Measurements from ENCODE around the gene GCN1. TPM values are rescaled to one million over a fixed set of nuclear protein-coding genes. Genes with fewer than 3 reads are reported as not detected.

The GCN1 gene, protein sequence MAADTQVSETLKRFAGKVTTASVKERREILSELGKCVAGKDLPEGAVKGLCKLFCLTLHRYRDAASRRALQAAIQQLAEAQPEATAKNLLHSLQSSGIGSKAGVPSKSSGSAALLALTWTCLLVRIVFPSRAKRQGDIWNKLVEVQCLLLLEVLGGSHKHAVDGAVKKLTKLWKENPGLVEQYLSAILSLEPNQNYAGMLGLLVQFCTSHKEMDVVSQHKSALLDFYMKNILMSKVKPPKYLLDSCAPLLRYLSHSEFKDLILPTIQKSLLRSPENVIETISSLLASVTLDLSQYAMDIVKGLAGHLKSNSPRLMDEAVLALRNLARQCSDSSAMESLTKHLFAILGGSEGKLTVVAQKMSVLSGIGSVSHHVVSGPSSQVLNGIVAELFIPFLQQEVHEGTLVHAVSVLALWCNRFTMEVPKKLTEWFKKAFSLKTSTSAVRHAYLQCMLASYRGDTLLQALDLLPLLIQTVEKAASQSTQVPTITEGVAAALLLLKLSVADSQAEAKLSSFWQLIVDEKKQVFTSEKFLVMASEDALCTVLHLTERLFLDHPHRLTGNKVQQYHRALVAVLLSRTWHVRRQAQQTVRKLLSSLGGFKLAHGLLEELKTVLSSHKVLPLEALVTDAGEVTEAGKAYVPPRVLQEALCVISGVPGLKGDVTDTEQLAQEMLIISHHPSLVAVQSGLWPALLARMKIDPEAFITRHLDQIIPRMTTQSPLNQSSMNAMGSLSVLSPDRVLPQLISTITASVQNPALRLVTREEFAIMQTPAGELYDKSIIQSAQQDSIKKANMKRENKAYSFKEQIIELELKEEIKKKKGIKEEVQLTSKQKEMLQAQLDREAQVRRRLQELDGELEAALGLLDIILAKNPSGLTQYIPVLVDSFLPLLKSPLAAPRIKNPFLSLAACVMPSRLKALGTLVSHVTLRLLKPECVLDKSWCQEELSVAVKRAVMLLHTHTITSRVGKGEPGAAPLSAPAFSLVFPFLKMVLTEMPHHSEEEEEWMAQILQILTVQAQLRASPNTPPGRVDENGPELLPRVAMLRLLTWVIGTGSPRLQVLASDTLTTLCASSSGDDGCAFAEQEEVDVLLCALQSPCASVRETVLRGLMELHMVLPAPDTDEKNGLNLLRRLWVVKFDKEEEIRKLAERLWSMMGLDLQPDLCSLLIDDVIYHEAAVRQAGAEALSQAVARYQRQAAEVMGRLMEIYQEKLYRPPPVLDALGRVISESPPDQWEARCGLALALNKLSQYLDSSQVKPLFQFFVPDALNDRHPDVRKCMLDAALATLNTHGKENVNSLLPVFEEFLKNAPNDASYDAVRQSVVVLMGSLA (N-terminal part only)
- 59.2 and 76.0 TPM in 2 replicates for total RNA-seq
- 27.0 and 37.0 TPM in 2 replicates for polyA plus RNA-seq

DNA sequence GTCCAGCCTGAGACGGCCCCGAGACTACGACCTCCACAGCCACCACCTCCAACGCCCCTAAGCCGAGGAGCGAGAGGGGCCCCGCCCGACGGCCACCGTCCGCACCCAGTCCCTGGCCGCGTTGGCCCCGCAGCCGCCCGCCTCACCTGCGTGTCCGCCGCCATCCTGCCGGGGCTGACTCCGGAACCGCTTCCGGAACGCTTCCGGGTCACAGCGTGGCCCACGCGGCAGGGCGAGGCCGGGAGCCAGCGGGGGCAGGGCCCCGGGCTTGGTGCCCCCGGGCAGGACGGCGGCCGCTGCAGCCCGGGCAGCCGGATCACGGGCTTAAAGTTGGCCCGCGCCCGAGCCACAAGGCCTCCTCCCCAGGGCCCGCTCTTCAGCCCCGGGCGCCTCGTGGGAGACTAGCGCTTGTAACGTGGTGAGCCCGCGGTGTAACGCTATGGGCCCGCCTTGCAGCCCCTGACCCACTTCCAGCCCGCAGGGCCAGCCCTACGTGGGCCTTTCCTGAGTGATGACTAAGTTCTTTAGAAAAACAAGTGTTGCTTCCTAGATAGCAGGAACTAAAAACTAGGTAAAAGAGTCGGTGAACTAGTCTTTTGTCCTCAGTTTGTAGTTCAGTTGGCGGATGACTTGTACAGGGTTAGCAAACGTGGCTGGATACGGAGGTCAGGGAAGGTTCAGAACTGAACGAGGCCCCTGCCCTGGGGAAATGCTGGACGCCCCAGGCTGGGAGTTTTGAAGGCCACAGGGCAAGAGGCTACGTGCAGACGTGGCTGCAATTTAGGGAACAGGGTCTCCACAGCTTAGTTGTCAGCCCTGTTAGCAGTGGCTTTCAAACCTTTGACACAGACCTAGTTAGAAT lies at the start of gene GCN1:
Gene GCN1 (minus strand): TSS at position 182 of the 862 bp plus-strand sequence. CDS start 18 bp downstream, at position 164.
- H3K9me3 ChIP-seq (ENCODE audit: low read depth): no peaks in the 10 kb centered on the region
- TF ChIP-seq, protein P1, sequence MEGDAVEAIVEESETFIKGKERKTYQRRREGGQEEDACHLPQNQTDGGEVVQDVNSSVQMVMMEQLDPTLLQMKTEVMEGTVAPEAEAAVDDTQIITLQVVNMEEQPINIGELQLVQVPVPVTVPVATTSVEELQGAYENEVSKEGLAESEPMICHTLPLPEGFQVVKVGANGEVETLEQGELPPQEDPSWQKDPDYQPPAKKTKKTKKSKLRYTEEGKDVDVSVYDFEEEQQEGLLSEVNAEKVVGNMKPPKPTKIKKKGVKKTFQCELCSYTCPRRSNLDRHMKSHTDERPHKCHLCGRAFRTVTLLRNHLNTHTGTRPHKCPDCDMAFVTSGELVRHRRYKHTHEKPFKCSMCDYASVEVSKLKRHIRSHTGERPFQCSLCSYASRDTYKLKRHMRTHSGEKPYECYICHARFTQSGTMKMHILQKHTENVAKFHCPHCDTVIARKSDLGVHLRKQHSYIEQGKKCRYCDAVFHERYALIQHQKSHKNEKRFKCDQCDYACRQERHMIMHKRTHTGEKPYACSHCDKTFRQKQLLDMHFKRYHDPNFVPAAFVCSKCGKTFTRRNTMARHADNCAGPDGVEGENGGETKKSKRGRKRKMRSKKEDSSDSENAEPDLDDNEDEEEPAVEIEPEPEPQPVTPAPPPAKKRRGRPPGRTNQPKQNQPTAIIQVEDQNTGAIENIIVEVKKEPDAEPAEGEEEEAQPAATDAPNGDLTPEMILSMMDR (IDR thresholded peaks at IDR 0.05; ENCODE audit: low read depth, low read length): no peak
- peak within 1 kb of the TSS; percentile 85 for H3K4me3 ChIP-seq
- peak; percentile 83 to 87 for DNase-seq (ENCODE audit: low read depth in 1 of 2, low spot score in 1 of 2)
- peak within 1 kb of the TSS; percentile 77 for H3K27ac ChIP-seq
- H3K4me1 ChIP-seq (ENCODE audit: low read depth): peaks cover 20% of the 10 kb centered on the region
- no peaks in the 10 kb centered on the region for H3K27me3 ChIP-seq
- peaks cover 27% of the 10 kb centered on the region for H3K36me3 ChIP-seq

DNA sequence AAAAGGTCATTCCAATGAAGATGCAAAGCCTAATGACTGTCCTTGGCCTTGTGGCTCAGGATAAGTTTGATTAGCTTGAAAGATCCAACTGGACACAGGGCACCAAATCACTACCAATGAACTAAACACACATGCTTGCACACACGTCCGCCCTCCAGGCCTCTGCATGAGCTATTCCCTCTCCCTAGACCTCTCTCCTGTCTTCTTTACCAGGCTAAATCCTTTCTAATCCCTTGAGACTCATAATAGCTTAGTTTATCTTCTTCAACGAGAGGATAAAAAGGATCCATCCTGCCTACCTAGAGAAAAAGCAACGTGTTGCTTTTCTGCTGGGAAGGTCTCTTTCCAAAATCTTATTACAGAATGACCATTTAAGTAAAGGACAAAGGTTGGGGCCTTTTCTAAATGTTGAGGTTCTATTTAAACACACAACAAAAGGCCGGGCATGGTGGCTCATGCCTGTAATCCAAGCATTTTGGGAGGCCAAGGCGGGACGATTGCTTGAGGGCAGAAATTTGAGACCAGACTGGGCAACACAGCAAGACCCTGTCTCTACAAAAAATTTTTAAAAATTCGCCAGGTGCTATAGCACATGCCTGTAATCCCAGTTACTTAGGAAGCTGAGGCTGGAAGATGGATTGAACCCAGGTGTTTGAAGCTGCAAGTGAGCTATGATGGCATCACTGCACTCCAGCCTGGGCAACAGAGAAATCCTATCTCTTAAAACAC lies 48.6 kb upstream of the GCN1 start:
- Histone ChIP-seq H3K4me1 (ENCODE audit: low read depth) (peaks cover 48% of the 10 kb centered on the region), H3K36me3 (no peaks in the 10 kb centered on the region), H3K9me3 (ENCODE audit: low read depth) (no peaks in the 10 kb centered on the region), H3K4me3 (no peak overlapping the region), H3K27ac (peak overlapping the region; percentile 81), H3K27me3 (no peaks in the 10 kb centered on the region)
- no peak for DNase-seq (ENCODE audit: low read depth in 1 of 2, low spot score in 1 of 2)
- TF ChIP-seq, protein P1 (IDR thresholded peaks at IDR 0.05; ENCODE audit: low read depth, low read length): no peak

DNA sequence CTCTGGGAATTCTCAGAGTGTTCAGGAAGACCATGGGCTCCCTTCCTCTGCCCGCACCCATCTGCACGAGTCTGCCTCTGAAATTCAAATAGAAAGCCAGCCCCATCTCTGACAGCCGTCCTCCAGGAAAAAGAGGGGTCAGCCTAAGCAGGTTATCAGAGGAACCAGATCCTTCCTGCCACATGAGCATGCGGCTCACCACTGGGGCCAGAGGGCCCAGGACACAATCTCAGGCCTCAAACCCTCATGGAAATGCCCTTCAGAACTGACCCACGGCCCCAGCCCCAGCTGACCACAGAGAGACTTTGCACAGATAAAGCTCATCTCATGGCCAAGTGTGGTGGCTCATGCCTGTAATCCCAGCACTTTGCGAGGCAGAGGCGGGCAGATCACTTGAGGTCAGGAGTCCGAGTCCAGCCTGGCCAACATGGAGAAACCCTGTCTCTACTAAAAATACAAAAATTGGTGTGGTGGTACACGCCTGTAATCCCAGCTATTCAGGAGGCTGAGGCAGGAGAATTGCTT lies 47.8 kb upstream of the GCN1 start:
- no peak for DNase-seq (ENCODE audit: low read depth in 1 of 2, low spot score in 1 of 2)
- Histone ChIP-seq H3K27ac (peak overlapping the region; percentile 81), H3K27me3 (no peaks in the 10 kb centered on the region), H3K36me3 (no peaks in the 10 kb centered on the region), H3K4me1 (ENCODE audit: low read depth) (peaks cover 40% of the 10 kb centered on the region), H3K4me3 (no peak overlapping the region), H3K9me3 (ENCODE audit: low read depth) (no peaks in the 10 kb centered on the region)
- TF ChIP-seq, protein P1 (IDR thresholded peaks at IDR 0.05; ENCODE audit: low read depth, low read length): no peak

DNA sequence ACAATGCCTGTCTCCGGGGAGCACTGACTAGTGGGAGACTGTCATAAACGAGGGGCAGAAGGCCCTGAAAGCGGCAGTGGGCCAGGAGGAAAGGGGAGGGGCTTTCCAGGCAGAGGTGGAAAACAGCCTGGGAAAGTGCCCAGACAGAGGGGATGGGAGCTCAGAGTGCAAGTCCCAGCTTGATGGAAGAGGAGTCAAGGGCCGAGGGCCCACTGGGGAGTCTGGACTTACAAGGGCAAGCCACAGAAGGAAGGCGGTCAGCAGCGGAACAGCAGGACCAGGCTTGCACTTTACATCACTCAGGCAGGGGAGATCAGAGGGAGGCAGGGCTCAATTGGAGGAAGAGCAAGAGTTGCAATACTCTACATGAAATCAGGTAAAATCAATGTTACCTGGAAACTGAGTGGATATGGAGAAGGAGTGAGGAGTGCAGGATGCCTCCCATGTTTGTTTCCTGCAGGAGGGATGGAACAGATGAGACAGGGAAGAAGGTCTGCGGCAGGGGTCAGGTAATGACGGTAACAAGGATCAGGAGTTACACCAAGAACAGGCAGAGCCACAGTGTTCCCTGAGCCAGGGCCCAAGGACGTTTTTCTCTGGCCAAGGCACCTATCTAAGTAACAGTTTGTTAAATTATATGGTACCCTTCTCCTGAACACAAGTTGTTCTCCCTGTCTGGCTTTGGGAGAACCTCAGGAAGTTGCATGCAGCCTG lies 47.2 kb upstream of the GCN1 start:
- Histone ChIP-seq H3K27me3 (no peaks in the 10 kb centered on the region), H3K4me1 (ENCODE audit: low read depth) (peaks cover 36% of the 10 kb centered on the region), H3K36me3 (no peaks in the 10 kb centered on the region), H3K27ac (peak overlapping the region; percentile 81), H3K9me3 (ENCODE audit: low read depth) (no peaks in the 10 kb centered on the region), H3K4me3 (no peak overlapping the region)
- TF ChIP-seq, protein P1 (IDR thresholded peaks at IDR 0.05; ENCODE audit: low read depth, low read length): no peak
- DNase-seq (ENCODE audit: low read depth in 1 of 2, low spot score in 1 of 2): no peak

Measured in cardiac muscle cell (in vitro differentiated cells and primary cell).